Spleen (tissue), 7 donors: ENCODE measurements around the gene ABCC10.
A peak's percentile ranks its signal among the peaks of the same experiment; 100 is the strongest.

ENCODE experiments used
- CTCF ChIP-seq, 11 experiments: fragments of 200-600 bp in 7 of 11; fragments of 450-650 bp in 4 of 11; sonication (generic) in 4 of 11; IDR thresholded peaks in 8 of 11; conservative IDR thresholded peaks in 3 of 11; 1 replicate in 7 of 11; 2 replicates in 4 of 11; pipeline versions ENCODE4 v1.4.0 to v1.8.0; 2016 to 2021; ENCODE audit warnings: antibody characterized with exemption in 11 of 11, inconsistent platforms in 4 of 11, mild to moderate bottlenecking in 1 of 11
- POLR2A ChIP-seq, 3 donors: fragments of 450-650 bp; IDR thresholded peaks; one replicate each; pipeline ENCODE4 v1.5.1; 2017; ENCODE audit warnings: antibody characterized with exemption in 3 of 3, mild to moderate bottlenecking in 1 of 3
- POLR2AphosphoS5 ChIP-seq, 3 donors: sonication (generic); formaldehyde crosslinking; IDR thresholded peaks; one replicate each; pipeline ENCODE4 v1.5.1; 2017; ENCODE audit warnings: antibody characterized with exemption in 3 of 3
- donor health status: DM: no; HTN: no; CAD: no; lungs with moderate emphysema.
- donor health status: DM: no; HTN: no; CAD: no.
- donor health status: DM: no; HTN: no; CAD: no.

- TF ChIP-seq CTCF (IDR thresholded peaks at IDR 0.05 in 8 of 11, conservative IDR thresholded peaks at IDR 0.05 in 3 of 11) (peak in 6 of 11 experiments; percentile 9 to 42 (median 28)), POLR2A (IDR thresholded peaks at IDR 0.05) (no peak), POLR2AphosphoS5 (IDR thresholded peaks at IDR 0.05) (no peak)
Observed at GRCh38 chr6:43496370-43497128, 69.2 kb downstream of the ABCC10 start.
